Activated T-helper 1 cell treated with Interleukin-2 at 50 U/mL for 16 hours (primary cell): ENCODE measurements around the gene DDX49.

ENCODE experiments used
- DNase-seq: peaks from one replicate; pipeline ENCODE4 v3.0.0-alpha.2; 2020; ENCODE audit warnings: low read depth

Gene DDX49

DNA sequence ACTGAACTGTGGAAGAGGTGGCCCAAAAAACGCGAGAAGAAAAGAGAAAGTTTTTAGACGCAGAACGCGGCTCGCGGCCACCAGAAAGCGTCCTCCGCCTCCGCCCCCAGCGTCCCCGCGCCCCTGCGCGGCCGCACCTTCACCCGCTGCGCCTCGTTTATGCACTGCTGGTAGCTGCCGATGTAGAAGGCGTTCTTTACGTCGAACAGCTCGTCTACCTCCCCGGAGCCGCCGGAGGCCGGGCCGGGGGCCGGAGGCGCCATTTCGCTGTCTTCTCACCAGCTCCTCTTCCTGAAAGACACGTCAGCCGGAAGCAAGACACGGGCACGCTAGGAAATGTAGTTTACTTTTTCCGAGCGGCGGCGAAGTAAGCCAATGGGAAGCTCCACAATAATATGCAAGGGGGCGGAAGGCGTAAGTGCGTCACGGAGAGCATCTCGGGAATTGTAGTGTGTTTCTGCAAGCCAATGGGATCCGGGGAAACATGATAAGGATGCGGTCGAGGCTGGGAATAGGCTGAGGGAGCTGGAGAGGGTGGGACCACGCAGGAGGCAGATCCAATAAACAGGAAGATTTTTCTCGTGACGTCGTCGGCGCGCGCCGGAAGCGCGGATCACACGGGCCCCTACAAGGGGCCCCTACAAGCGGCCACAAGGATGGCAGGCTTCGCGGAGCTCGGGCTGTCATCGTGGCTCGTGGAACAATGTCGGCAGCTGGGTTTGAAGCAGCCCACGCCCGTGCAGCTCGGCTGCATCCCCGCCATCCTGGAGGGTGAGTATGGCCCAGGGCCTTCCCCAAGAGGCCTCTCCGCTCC lies at the start of gene DDX49, which contains the start of gene COPE:
TSS of gene DDX49 (plus strand) at position 630 of the 814 bp plus-strand sequence. CDS start at position 657, 27 bp downstream.
TSS of gene COPE (minus strand) at position 302 of the 814 bp plus-strand sequence. CDS start at position 263, 39 bp downstream.
- peak; percentile 96 for DNase-seq

DNA sequence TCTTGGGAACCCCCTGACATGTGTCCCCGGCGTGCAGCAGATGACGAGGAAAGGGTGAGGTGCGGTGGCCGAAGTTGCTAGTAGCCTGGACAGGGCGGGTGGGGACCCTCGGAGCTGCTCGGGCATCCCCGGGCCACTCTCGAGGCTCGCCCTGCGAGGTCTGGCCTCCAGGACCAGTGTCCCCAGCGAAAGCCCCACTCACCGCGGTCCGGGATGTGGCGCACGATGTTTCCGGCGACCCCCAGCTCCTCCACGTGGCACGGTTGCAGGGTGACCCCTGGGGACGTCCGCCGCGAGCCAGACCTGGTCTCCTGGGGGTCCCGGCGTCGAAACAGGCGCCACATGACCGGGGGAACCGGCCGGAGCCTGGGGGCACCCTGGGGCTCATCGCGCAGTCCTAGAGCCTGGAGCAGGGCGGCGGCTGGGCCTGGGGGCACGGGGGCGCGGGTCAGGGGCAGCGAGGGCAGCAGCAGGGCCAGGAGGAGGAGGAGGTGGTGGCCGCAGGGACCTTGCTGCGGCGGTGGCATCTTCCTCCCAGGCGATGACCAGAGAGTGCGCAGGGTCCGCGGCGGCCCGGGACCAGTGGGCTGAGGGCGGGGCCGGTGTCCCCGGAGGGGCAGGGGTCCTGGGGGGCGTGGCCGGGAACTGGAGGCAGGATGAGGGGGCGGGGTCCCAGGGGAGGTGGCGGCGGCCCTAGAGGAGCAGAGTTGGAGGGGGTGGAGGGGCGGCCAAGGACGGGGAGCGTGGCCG lies 49.6 kb upstream of the DDX49 start:
- DNase-seq, result no peak

DNA sequence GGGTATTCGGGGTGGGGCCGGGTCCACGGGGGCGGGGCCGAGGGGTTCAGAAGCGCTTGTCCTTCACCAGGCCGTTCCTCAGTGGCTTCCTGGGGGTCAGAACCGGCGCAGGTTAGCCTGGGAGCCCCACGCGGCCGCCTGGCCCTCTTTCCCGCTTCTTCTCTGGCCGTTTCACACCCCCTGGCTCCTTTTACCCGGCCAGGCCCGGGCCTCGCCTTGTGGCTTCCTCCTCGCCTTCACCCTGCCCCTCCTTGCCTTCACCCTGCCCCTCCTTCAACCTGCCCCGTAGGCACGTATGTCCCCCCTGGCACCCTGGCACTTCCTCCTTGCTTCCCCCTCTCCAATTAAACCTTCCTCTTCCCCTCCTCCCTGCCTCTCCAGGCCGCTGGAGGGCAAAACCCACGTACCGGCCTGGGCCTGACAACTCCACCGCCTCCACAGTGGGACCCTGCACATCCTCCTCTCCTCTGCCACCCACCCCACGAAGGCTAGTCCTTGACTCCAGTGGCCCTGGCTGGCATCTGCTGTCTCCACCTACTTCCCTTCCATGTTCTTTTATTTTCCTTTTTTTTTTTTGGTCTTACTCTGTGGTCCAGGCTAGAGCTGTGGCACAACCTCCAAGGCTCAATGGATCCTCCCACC lies 48.9 kb upstream of the DDX49 start:
- DNase-seq, result no peak

GRCh38 chr19:18871543-18871942 lies 48.0 kb upstream of the DDX49 start:
- no peak for DNase-seq

GRCh38 chr19:18875726-18876125 lies 43.8 kb upstream of the DDX49 start:
- DNase-seq, result no peak

GRCh38 chr19:18876865-18877264 lies 42.6 kb upstream of the DDX49 start:
- no peak for DNase-seq

DNA sequence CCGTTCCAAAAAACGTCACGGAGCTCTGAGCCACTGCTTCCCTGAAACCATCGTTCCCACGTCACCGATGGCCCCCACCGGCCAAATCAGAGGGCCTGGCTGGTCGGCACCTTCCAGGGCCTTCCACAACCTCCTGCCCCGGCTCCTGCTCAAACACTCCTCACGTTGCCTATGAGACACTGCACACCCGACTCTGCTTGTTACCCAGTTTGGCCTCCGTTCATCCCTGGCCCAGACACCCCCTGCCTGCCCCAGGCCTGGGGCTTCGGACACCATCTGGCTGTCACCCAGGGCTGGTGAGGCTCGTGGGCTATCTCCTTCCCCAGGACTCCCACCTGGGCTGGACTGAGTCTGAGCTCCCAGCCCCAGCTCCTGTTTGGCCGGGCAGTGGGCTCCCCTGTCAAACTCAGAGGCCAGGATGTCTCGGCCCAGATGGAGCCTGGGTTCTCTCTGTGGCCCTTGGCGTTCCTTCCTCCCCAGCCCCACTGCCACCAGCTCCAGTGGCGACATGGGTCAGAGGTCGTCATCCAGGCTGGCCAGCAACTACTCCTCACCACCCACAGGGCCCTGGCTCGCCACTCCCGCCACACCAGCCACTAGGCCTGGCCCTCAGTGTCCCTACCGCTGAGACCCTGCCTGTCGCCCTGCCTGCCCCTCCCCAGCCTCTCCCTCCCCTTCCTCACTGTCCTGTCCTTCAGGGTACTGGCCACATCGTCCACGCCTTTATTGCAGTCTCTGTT lies 41.3 kb upstream of the DDX49 start:
- DNase-seq, result no peak

DNA sequence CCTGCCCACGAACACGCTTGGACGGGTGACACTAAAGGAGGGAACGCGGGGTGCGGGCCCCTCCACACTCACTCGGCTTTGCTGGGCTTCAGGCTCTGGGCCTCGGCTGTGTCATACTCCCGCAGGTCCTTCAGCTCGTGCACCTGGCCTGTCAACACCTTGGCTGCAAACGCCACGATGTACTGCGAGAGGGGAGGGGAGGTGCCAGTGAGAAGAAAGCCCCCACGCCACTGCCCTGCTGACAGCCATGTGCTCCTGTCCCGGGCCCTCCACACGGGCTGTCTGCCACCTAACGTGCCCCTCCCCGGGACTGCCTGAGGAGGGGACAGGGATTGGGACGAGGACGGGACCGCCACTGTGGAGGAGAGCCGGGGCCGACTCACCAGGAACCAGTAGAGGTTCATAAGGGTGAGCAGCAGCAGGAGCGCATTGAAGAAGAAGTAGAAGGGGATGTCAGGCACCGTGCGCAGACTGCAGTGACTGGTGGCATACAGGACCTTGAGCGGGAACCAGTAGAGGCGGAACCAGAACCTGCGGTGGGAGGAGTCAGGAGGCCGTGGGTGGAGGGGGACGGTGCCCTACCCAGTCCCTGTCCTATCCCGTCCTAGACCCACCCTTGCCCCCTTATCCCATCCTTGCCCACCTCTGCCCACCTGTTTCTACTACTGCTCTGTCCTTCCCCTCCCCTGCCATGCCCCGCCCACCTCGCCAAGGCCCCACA lies 40.5 kb upstream of the DDX49 start:
- DNase-seq, result no peak

DNA sequence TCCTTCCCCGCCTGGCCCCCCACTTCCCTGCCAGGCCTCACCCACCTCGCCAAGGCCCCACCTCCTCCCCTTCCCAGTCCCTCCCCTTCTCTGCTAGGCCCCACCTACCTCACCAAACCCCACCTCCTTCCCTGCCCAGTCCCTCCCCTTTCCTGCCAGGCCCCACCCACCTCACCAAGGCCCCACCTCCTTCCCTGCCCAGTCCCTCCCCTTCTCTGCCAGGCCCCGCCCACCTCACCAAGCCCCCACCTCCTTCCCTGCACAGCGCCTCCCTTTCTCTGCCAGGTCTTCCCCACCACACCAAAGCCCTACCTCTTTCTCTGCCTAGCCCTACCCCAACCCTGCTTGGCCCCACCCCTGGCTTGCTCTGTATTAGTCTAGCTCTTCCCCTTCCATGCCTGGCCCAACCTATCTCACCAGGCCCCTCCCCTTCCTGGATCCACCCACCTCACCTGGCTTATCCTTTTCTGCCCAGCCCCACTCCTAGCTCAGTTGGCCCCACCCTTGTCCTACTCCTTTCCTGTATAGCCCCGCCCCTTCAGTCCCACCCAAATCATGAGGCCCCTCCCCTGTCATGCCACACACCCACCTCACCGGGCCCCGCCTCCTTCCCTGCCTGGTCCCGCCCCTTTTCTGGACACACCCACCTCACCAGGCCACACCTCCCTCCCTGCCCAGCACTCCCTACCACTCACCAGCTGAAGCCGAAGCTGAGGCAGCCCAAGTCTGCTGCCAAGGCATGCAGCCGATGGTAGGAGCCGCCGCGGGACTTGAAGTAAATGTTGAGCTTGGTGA lies 39.7 kb upstream of the DDX49 start:
- no peak for DNase-seq

DNA sequence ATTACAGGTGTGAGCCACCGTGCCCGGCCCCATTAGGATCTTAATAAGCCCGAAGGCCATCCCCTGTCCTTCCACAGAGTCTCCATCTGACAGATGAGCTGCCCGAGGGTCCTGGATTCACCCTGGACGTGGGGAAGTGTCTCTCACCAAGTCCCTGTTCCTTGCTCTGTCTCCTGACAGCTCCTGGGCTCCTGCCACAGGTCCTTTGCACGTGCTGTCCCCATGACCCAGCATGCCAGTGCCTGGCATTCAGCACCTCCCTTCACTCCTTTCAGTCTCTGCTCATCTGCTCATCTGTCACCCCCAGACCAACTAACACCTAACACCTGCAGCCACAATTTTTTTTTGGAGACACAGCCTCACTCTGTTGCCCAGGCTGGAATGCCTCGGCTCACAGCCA lies 38.0 kb upstream of the DDX49 start:
- DNase-seq, result no peak

DNA sequence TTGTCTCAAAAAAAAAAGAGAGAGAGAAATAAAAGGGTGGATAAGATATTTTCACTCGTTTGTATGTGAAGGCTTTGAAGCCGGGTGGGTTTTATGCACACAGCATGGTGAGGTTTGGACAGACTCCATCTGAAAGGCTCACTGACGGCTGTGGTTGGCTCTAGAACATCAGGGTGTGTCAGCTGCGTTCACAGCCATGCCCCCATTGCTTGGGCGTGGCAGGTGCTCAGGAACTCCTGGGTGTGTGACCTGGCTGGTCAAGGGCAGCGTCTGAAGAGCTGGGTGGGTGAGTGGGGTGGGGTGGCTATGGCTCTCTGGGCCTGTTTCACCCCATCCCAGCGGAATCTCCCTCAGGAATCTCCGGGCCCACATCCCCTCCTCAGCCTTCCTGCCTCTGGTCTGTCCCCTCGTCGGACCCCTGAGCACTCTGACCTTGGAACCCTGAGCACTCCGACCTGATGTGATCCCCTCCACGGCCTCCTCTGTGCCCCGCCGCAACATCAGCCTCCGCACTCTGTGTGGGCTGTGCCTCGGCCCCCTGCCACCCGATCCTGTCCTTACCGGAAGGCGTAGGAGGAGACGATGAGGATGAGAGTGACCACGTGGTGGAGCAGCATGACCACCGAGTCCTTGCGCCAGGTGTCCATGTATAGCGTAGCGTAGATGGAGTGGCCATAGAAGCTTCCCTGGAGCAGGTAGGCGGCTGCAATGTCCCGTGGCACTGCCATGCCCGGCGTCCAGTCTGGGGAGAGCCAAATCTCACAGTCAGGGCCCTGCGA lies 35.8 kb upstream of the DDX49 start:
- no peak for DNase-seq

GRCh38 chr19:18886972-18887371 lies 32.5 kb upstream of the DDX49 start:
- no peak for DNase-seq

DNA sequence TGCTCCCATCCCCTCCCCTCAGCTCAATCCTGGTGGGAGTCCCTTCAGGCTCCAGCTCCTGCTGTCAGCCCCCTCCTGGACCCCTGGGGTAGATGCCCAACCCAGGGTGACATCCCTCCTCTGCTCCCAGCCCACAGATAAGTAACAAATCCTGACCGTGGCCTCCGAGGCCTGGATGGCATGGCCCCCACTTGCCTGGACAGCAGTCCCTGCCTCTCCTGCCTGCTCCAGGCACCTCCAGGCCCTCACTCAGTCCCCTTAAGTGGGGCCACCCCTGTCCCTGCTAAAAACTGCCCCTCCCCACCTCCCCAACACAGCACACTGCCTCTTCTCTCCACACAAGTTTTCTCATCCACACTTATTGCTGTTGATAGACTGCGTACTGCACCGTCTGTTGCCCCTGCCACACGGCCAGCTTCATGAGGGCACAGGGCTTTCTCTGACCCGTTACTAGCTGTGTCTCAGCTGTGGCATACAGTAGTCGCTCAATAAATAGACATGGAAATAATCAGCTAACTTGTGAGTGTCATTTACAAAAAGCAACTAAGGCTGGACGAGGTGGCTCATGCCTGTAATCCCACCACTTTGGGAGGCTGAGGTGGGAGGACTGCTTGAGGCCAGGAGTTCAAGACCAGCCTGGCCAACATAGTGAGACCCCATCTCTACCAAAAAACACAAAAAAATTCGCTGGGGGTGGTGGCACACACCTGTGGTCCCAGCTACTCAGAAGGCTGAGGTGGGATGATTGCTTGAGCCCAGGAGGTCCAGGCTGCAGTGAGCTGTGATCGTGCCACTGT lies 29.4 kb upstream of the DDX49 start:
- DNase-seq, result no peak

- no peak for DNase-seq
Measured at GRCh38 chr19:18893587-18894253, 25.8 kb upstream of the DDX49 start.

GRCh38 chr19:18894254-18895037 lies 25.1 kb upstream of the DDX49 start:
- DNase-seq, result no peak

GRCh38 chr19:18895038-18895823 lies 24.3 kb upstream of the DDX49 start:
- DNase-seq, result no peak
